Measurements from ENCODE around the gene ALDH7A1. TPM values are rescaled to one million over a fixed set of nuclear protein-coding genes. Genes with fewer than 3 reads are reported as not detected.
A peak's percentile ranks its signal among the peaks of the same experiment; 100 is the strongest.

Gene ALDH7A1
- total RNA-seq, 2 donors from 2014 or later: 49.2 to 75.7 TPM

DNA sequence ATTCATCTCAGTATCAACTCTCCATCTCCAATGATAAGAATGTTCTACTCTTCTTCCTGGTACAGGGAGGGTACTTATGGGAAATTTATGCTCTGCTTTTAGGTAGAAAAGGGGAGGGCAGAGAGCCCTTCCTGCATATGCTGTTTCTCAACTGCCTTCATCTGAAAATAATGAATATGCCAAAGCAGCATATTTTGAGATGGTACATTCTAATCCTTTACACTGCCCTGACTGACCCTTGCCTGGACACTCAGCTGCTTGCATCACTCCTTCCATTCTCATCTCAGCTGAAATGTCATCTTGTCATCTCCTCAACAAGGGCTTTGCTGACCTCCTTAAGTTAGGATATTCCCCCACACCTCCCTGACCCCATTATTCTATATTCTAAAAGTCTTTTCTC is 68.5 kb downstream of the ALDH7A1 start:
- H3K9ac ChIP-seq (ENCODE audit: low read depth in 2 of 2, low read length in 2 of 2): no peak overlapping the region
- no peak for DNase-seq
- no peaks in the 10 kb centered on the region for H3K9me3 ChIP-seq
- intact Hi-C loops (cut with DNase I): no loop called here
- no peaks in the 10 kb centered on the region for H3K27me3 ChIP-seq
- TF ChIP-seq, protein P1, sequence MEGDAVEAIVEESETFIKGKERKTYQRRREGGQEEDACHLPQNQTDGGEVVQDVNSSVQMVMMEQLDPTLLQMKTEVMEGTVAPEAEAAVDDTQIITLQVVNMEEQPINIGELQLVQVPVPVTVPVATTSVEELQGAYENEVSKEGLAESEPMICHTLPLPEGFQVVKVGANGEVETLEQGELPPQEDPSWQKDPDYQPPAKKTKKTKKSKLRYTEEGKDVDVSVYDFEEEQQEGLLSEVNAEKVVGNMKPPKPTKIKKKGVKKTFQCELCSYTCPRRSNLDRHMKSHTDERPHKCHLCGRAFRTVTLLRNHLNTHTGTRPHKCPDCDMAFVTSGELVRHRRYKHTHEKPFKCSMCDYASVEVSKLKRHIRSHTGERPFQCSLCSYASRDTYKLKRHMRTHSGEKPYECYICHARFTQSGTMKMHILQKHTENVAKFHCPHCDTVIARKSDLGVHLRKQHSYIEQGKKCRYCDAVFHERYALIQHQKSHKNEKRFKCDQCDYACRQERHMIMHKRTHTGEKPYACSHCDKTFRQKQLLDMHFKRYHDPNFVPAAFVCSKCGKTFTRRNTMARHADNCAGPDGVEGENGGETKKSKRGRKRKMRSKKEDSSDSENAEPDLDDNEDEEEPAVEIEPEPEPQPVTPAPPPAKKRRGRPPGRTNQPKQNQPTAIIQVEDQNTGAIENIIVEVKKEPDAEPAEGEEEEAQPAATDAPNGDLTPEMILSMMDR (IDR thresholded peaks at IDR 0.05): no peak
- no peaks in the 10 kb centered on the region for H3K36me3 ChIP-seq
- H3K4me3 ChIP-seq: no peak overlapping the region
- H3K4me1 ChIP-seq: no peaks in the 10 kb centered on the region
- no peak overlapping the region for H3K27ac ChIP-seq

- no peak overlapping the region for H3K4me3 ChIP-seq
- H3K4me1 ChIP-seq: no peaks in the 10 kb centered on the region
- H3K9ac ChIP-seq (ENCODE audit: low read depth in 2 of 2, low read length in 2 of 2): no peak overlapping the region
- TF ChIP-seq, protein P1 (IDR thresholded peaks at IDR 0.05): no peak
- no peaks in the 10 kb centered on the region for H3K9me3 ChIP-seq
- intact Hi-C loops (cut with DNase I): no loop called here
- DNase-seq: peak; percentile 89
- peak overlapping the region; percentile 34 for H3K27ac ChIP-seq
- H3K27me3 ChIP-seq: no peaks in the 10 kb centered on the region
- H3K36me3 ChIP-seq: no peaks in the 10 kb centered on the region
These were observed 69.3 kb downstream of the ALDH7A1 start for GRCh38 chr5:126525630-126526245.

DNA sequence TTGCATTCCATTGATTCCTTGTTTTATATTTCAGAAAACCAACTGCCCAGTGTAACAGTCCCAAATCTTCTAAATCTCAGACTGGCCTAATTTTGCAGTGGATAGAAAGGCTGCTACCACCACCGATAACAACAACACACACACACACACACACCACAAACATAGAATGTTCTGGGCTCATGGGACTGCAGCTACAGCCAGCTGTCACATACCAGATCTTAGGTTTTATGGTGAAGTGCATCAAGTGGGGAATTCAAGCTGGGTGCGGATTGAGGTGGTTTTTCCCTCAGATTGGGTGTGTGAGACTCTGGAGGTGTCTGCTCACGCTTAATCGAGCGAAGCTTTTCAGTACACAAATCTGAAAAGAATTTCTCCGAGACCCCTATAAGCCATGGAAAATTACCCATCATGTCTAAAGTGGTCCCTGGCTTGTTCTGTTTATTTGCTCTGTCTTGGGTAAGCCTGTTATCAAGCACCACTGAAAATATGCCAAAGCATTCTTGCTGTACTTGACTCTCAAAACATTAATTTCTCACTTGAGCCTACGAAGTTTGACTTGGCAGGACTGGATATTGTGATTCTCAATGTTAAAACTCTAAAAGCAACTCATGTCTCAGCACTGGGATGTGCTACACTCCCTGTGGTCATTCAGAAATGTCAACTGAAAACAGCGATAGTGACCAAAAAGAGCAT is 71.1 kb downstream of the ALDH7A1 start:
- Histone ChIP-seq H3K4me1 (peaks cover 7% of the 10 kb centered on the region), H3K27ac (no peak overlapping the region), H3K4me3 (no peak overlapping the region), H3K9me3 (no peaks in the 10 kb centered on the region), H3K27me3 (no peaks in the 10 kb centered on the region), H3K36me3 (no peaks in the 10 kb centered on the region), H3K9ac (ENCODE audit: low read depth in 2 of 2, low read length in 2 of 2) (no peak overlapping the region)
- intact Hi-C loops (cut with DNase I): no loop called here
- peak; percentile 13 for DNase-seq
- TF ChIP-seq, protein P1 (IDR thresholded peaks at IDR 0.05): no peak

- Histone ChIP-seq H3K27me3 (no peaks in the 10 kb centered on the region), H3K4me3 (no peak overlapping the region), H3K27ac (no peak overlapping the region), H3K4me1 (peaks cover 7% of the 10 kb centered on the region), H3K9me3 (no peaks in the 10 kb centered on the region), H3K9ac (ENCODE audit: low read depth in 2 of 2, low read length in 2 of 2) (no peak overlapping the region), H3K36me3 (no peaks in the 10 kb centered on the region)
- TF ChIP-seq, protein P1 (IDR thresholded peaks at IDR 0.05): no peak
- peak; percentile 22 for DNase-seq
- intact Hi-C loops (cut with DNase I): no loop called here
These were observed 73.9 kb downstream of the ALDH7A1 start for GRCh38 chr5:126521130-126521529.

DNA sequence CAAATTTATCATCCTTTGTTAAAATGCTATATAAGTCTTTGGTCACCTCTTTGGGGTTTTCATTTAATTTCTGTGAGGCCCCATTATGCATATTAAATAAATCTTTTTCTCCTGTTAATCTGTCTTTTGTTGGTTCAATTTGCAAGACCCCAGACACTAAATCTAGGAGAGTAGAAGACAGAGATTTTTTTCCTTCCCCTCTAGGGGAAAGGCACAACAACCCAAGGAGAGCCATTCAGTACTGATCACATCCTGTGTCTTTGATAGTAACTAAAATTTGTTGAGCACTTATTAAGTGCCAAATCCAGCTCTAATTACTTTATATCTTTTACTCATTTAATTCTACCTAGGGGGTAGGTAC is 74.4 kb downstream of the ALDH7A1 start:
- no peaks in the 10 kb centered on the region for H3K27me3 ChIP-seq
- H3K9ac ChIP-seq (ENCODE audit: low read depth in 2 of 2, low read length in 2 of 2): no peak overlapping the region
- no peaks in the 10 kb centered on the region for H3K36me3 ChIP-seq
- no peak overlapping the region for H3K27ac ChIP-seq
- H3K4me1 ChIP-seq: peaks cover 7% of the 10 kb centered on the region
- TF ChIP-seq, protein P1 (IDR thresholded peaks at IDR 0.05): no peak
- H3K4me3 ChIP-seq: no peak overlapping the region
- intact Hi-C loops (cut with DNase I): no loop called here
- no peak for DNase-seq
- no peaks in the 10 kb centered on the region for H3K9me3 ChIP-seq

Measured in colonic mucosa (tissue), 4 donors.